Neural cell (in vitro differentiated cells): ENCODE measurements around the gene VAT1L.

Source experiments
- EP300 ChIP-seq: fragments of 450-650 bp; conservative IDR thresholded peaks from 2 replicates; pipeline ENCODE4 v1.6.1; 2014; ENCODE audit warnings: antibody characterized with exemption, mild to moderate bottlenecking, moderate library complexity; ENCODE audit not compliant: poor library complexity, severe bottlenecking
- EZH2 ChIP-seq: fragments of 200-600, 300-800 bp; shearing (Covaris generic), sonication (generic); IDR thresholded peaks from 2 replicates; pipeline ENCODE4 v1.6.1; 2014; ENCODE audit warnings: antibody characterized with exemption, low read length, borderline replicate concordance, mild to moderate bottlenecking; ENCODE audit not compliant: insufficient read depth, poor library complexity, severe bottlenecking
- POLR2AphosphoS5 ChIP-seq: IDR thresholded peaks from 2 replicates; pipeline ENCODE4 v1.6.1; 2012
- RAD21 ChIP-seq: fragments of 450-650 bp; conservative IDR thresholded peaks from 2 replicates; pipeline ENCODE4 v1.6.1; 2014; ENCODE audit warnings: antibody characterized with exemption, mild to moderate bottlenecking, moderate library complexity
- REST ChIP-seq: IDR thresholded peaks from 2 replicates; pipeline ENCODE4 v1.6.1; 2012; ENCODE audit warnings: borderline replicate concordance
- TAF1 ChIP-seq: IDR thresholded peaks from 2 replicates; pipeline ENCODE4 v1.6.1; 2012; ENCODE audit warnings: low read depth
- TF ChIP-seq, protein P1 (sequence below): fragments of 450-650 bp; IDR thresholded peaks from 2 replicates; pipeline ENCODE4 v1.5.1; 2014; ENCODE audit warnings: antibody characterized with exemption, mild to moderate bottlenecking, moderate library complexity; ENCODE audit not compliant: poor library complexity, severe bottlenecking

- TF ChIP-seq RAD21 (no peak), EZH2 (no peak), REST (no peak), EP300 (no peak), TAF1 (no peak), POLR2AphosphoS5 (no peak)
- TF ChIP-seq, protein P1, sequence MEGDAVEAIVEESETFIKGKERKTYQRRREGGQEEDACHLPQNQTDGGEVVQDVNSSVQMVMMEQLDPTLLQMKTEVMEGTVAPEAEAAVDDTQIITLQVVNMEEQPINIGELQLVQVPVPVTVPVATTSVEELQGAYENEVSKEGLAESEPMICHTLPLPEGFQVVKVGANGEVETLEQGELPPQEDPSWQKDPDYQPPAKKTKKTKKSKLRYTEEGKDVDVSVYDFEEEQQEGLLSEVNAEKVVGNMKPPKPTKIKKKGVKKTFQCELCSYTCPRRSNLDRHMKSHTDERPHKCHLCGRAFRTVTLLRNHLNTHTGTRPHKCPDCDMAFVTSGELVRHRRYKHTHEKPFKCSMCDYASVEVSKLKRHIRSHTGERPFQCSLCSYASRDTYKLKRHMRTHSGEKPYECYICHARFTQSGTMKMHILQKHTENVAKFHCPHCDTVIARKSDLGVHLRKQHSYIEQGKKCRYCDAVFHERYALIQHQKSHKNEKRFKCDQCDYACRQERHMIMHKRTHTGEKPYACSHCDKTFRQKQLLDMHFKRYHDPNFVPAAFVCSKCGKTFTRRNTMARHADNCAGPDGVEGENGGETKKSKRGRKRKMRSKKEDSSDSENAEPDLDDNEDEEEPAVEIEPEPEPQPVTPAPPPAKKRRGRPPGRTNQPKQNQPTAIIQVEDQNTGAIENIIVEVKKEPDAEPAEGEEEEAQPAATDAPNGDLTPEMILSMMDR = no peak
Observed at GRCh38 chr16:77939968-77940367, 151.6 kb downstream of the VAT1L start.
